CD4-positive, alpha-beta T cell treated with Interleukin-1 beta for 1 hour (primary cell): ENCODE measurements around the gene CEP72.

Source experiments
- DNase-seq, 2 donors: peaks; one replicate each; pipeline ENCODE4 v3.0.0-alpha.2; 2020 to 2022

Gene CEP72

GRCh38 chr5:640461-641330 is 28.6 kb downstream of the CEP72 start:
- no peak for DNase-seq

GRCh38 chr5:641331-641765 is 29.2 kb downstream of the CEP72 start:
- DNase-seq, result no peak

DNA sequence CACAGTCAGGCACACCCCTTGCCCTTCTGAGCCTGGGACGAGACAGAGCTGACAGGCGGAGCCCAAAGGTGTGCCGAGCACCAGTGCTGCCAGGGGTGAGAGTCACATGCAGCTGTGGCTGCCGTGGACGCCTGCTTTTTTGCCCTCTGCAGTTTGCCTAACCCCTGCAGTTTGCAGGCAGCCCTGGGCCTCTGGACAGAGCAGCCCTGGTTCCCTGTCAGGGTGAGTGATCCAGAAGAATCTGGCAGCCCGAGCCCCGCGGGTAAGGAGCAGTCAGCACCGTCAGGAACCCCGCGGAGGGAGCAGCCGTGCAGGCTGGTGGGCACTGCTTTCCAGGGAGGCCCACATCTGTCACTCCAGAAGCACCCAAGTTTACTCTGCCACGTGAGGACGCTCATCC is 30.3 kb downstream of the CEP72 start:
- DNase-seq, result no peak

GRCh38 chr5:643351-643801 is 31.2 kb downstream of the CEP72 start:
- no peak for DNase-seq

GRCh38 chr5:643811-644271 is 31.7 kb downstream of the CEP72 start:
- DNase-seq, result no peak

DNA sequence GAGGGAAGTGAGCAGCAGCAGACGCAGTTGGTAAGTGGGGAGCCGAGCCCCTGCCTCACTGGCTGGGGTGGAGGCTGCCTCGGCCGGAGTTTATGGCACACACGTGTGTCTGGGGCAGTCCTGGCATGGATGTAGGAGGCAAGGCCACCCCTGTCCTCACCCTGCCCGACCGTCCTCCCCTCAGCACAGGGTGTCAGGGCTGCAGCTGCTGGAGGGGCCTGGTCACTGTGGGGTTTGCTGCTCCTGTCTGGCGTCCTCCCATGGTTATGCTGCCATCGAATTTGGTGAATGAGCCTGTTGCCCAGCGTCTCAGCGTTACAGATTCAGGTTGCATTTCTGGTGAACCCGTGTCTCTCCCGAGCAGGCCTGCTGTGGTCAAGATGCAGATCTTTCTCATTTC is 32.4 kb downstream of the CEP72 start:
- no peak for DNase-seq

DNA sequence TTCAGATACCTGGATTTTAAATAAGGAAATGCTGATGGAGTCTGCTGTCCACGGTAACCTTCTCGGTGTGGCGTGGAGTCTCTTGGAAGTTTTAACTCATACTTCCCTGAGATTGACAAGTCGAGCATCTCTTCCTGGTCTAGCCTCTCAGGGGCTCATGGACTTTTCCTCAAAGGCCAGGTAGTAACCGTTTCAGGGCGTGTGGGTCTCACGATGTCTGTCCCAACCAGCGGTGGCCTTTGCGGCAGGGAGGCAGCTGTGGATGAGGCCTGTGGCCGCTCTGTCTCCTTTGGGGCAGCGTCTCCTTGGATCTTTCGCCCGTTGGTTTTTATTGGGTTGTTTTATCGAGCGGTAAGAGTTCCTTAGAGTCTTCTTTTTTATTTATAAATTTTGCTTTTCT is 32.8 kb downstream of the CEP72 start:
- no peak for DNase-seq

GRCh38 chr5:645421-645820 is 33.3 kb downstream of the CEP72 start:
- no peak for DNase-seq

DNA sequence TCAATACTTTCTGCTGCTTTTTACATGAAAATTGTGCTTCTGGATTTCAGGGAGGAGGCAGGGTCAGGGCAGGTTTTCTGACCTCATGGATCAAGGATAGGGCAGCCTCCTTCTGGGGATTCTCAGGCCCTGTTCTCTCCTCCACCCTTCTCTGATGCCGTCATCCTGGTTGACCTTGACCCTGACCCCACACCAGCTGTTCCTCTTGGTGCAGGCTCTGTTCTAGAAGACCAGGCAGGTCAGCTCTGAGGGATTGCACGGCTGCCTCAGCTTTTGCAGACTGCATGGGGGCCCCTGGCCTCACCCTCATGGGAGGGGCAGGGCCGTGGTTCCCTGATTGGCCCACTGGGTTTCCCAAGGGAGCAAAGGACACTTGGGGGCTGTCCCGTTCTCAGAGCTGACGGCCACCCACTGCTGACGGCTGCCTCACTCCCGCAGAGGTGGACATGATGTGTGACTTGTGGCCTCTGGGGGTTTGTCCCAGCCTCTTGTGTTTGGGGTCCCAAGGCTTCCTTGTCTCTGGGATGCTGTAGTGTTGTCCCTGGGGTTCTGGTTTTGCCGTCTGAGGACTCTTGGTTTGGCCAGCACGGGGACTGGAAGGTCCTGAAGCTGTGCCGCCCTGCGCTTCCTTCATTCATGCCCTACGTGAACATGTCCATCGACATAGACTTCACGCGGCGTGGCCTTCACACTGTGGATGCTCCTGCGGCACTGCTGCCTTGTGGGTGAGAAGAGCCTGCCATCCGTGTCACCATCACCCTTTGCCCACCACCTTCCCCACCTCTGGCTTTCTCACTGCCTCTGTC is 34.5 kb downstream of the CEP72 start:
- no peak for DNase-seq

- DNase-seq, result no peak
These were observed 35.2 kb downstream of the CEP72 start for GRCh38 chr5:647311-647710.

DNA sequence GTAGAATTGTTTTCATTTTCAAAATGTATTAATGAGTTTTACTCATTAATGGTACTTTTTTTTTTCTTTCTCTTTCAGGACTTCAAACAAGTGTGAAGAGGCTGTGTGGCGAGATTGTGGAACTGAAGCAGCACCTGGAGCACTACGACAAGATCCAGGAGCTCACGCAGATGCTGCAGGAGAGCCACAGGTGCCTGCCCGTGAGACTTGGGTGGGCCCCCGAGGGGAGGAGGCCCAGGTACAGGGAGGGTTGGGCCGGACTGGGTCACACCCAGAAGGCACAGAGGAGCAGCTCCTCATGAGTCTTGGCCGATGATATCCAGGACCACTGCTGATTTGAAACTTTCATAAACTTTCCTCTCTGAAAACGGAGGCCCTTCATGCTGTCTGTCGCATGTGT is 35.6 kb downstream of the CEP72 start:
- no peak for DNase-seq

GRCh38 chr5:651296-652022 is 39.3 kb downstream of the CEP72 start:
- no peak for DNase-seq

GRCh38 chr5:652023-652515 is 39.9 kb downstream of the CEP72 start:
- DNase-seq, result no peak

- DNase-seq, result no peak
These were observed 40.7 kb downstream of the CEP72 start for GRCh38 chr5:652773-653350.

DNA sequence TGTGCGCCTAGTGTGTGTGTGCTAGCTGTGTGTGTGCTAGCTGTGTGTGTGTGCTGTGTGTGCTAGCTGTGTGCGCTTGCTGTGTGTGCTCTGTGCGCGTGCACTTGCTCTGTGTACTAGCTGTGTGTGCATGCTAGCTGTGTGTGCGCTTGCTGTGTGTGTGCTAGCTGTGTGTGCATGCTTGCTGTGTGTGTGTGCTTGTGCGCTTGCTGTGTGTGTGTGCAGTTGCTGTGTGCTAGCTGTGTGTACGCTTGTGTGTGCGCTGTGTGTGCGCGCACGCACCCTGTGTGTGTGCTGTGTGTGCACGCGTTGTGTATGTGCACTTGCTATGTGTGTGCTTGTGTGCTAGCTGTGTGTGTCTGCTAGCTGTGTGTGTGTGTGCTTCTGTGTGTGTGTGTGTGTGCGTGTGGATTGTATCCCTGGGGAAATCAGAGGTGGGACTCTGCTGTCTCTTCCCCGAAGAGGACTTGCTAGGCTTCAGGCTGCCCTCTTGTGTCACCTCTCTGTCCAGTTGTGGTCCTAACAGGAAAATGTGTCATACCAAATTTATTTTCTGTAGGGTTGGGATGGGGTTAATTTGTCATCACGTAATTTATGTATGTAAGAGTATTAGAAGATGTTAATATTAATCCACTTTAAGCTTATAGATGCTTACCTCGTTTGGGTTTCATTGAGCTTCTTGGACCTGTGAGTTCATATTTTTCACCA is 42.1 kb downstream of the CEP72 start:
- DNase-seq, result no peak

GRCh38 chr5:655406-655805 is 43.3 kb downstream of the CEP72 start:
- no peak for DNase-seq

DNA sequence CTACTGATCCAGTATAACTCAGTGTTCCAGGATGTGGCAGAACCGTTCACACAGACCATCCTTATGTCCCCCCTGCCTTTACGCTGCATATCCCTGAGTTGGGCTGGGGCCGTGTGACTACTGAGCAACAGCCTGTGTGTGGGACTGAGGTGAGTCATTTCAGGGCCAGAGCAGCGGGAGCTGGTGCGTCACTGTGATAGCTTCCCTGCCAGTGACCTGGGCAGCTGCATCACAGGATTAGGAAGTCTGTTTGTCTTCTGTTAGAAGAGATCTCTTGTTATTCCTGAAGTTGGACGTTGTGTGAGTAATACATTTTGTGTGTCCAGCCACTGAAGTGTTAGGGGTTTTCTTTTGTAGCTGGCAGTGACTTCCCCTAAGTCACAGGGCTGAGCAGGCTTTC is 45.4 kb downstream of the CEP72 start:
- no peak for DNase-seq

GRCh38 chr5:658103-658502 is 46.0 kb downstream of the CEP72 start:
- DNase-seq, result no peak

DNA sequence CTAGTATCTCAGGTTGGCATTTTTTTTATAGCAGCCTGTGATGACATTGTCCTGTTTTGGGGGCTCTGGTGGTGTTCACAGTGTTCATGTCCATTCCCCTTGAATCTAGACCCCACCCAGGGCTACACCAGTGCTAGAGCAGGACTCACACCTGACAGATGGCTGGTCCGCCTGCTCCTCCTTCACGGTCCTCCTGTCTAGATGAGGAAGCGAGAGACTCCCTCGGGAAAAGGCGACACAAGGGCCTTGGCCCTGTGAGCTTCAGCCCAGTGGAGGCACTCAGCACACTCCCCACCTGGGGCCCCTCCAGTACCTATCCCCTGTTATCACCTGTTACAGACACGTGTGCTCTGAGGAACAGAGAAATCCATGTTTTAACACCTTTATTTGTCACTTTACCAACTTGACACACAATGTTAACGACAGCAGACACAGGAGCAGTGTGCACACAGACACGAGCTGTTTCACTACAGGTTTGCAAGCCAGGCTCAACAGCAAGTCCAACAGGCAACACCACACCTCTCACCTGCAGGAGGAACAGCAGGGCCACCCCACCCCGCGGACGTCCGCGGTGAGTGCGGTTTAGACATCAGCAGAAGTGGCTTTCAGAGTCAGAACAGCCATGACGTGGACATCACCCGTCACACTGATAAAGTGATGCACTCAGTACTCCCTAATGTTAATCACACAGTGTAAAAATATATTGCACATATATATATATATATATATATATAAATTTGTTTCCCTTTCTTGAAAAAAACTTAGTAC is 47.5 kb downstream of the CEP72 start:
- DNase-seq, result no peak

- DNase-seq, result no peak
These were observed 48.4 kb downstream of the CEP72 start for GRCh38 chr5:660491-661030.
